ENCODE data around the gene BAIAP2.
"Not testable (repeated sequence)": the region's sequence is repeated elsewhere in the genome, so short reads cannot be mapped to it uniquely, and the experiment has no call there.

Gene BAIAP2

DNA sequence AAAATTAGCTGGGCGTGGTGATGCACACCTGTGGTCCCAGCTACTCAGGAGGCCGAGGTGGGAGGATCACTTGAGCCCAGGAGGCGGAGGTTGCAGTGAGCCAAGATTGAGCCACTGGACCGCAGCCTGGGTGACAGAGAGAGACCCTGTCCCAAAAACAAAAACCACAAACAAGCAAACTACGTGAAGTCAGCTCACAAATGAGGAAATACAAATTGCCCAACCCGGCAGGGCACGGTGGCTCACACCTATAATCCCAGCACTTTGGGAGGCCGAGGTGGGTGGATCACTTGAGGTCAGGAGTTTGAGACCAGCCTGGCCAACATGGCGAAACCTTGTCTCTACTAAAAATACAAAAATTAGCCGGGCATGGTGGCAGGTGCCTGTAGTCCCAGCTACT lies 111.3 kb downstream of the BAIAP2 start:
- DNase-seq, result not testable (repeated sequence)

DNA sequence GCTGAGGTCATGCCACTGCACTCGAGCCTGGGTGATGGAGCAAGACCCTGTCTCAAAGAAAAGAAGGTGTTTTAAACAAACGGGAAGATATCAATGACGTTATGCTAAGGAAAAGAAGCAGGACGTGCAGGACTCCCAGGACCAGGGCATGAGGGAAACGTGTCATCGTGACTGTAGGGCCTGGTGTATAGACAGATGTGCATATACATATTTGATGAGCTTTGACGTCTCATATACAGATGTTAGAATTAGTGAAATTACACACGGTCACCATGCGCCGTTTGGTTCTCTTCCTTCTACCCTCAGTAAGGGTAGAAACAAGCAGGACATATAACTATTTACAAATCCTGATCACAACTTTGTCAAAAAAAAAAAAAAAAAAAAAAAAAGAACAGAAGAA lies 112.8 kb downstream of the BAIAP2 start:
- no peak for DNase-seq

GRCh38 chr17:81148571-81148970 lies 113.6 kb downstream of the BAIAP2 start:
- DNase-seq, result no peak

- no peak for DNase-seq
Measured at GRCh38 chr17:81148986-81149533, 114.1 kb downstream of the BAIAP2 start.

GRCh38 chr17:81150377-81151077 lies 115.6 kb downstream of the BAIAP2 start:
- DNase-seq, result peak; percentile 30 to 48

DNA sequence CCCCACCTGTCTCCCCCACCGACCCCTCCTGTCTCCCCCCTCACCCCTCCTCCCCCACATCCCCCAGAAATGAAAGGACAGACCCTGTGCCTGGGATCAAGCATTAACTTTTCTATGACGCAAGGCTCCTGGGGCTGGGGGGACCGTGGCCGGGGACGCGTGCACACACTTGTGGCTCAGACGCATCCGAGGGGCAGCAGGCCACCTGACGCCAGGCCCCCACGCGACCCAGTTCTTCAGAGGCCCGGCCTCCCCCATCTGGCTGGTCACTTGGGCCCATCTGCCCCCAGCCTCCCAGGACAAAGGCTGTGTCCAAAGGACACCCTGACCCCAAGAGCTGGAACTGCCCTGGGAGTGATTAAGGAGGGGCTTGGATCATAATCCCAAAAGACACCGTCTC lies 116.3 kb downstream of the BAIAP2 start:
- DNase-seq, result no peak

DNA sequence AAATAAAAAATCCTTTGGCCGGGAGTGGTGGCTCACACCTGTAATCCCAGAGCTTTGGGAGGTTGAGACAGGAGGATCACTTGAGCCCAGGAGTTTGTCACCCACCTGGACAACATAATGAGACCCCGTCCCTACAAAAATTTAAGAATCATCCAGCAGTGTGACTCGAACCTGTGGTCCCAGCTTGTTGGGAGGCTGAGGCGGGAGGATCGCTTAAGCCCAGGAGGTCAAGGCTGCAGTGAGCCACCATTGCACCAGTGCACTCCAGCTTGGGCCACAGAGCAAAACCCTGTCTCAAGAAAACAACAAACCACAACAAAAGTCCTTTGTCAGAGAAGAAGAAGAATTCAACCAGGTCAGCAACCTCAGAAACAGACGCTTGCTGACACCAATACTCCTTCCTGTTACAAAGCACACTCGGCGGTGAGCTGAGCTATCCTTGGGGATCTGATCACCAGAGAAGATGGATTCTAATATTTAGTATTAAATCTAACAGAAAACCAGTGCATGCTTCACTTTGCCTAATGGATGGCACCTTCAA lies 117.4 kb downstream of the BAIAP2 start:
- no peak for DNase-seq

GRCh38 chr17:81153340-81153803 lies 118.4 kb downstream of the BAIAP2 start:
- DNase-seq, result peak; percentile 95 to 96

DNA sequence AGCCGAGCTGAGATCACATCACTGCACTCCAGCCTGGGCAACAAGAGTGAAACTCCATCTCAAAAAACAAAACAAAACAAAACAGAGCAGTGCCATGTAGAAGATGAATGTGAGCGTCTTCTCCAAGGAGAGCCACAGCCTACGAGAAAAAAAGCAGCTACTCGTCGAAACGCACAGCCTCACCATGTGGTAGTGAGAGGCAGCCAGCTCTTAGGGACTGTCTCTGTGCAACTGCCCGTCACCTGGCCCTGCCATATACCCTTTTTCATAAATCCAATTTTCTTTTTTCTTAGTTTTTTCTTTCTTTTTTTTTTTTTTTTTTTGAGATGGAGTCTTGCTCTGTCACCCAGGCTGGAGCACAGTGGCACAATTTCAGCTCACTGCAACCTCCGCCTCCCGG lies 119.1 kb downstream of the BAIAP2 start:
- not testable (repeated sequence) for DNase-seq

DNA sequence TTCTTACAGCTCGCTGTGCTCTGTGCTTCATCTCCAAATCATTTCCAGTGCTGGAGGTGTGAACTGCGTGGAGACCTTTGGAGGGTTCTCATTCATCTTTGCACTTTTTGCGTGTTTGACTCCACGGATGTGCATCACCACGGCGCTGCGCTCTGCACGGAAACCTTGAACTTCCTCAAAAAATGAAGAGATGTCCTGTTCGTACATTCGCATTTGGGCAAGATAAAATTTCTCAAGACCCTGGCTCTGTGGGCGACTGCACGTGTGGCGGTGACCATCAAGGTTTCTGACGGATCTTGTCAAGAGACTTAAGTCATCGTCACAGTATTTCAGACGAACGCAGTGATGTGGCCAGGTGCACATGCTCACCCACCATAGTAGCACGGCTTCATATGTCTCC lies 120.0 kb downstream of the BAIAP2 start:
- DNase-seq, result no peak

- DNase-seq, result no peak
Measured at GRCh38 chr17:81156866-81157805, 122.2 kb downstream of the BAIAP2 start.

GRCh38 chr17:81157848-81158687 lies 123.1 kb downstream of the BAIAP2 start:
- DNase-seq, result no peak

DNA sequence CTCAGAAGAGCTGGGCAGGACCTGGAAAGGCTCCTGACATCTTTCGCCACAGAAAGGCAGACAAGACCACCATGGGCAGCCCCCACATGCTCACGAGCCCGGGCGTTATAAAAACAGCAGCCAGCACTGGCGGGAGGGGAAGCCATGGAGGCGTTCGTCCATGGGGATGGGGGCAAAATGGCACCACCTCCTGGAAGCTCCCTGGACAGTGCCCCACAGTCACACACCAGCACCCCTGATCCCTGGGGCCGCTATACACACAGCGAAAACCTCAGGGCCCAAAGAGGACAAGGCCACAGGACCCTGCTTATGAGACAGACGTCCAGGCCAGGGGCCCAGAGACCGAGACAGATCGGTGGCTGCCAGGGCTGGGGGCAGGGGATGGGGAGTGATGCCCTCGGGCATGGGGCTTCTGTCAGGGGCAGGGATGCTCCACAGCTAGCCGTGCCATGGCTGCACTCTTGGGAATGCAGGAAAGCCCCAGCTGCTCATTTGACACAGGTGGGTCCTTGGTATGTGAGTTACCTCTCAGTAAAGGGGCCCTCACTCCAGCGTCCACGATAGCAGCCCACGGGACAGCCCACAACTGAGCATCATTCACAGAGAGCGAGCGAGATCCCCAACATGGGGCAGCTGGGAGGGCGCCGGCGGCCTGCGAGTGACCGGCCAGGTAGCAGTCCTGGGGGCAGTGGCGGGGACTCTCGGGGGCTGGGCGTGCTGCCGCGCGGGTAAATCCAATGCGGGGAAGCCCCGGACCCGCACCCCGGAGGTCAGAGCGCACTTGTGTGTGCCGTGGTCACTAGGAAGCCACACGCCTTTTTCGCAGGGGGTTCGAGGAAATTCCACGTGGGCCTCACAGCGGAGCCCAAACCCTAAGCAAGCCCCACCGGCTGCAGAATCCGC lies 124.0 kb downstream of the BAIAP2 start:
- DNase-seq, result no peak

GRCh38 chr17:81159611-81160265 lies 124.8 kb downstream of the BAIAP2 start:
- no peak for DNase-seq

DNA sequence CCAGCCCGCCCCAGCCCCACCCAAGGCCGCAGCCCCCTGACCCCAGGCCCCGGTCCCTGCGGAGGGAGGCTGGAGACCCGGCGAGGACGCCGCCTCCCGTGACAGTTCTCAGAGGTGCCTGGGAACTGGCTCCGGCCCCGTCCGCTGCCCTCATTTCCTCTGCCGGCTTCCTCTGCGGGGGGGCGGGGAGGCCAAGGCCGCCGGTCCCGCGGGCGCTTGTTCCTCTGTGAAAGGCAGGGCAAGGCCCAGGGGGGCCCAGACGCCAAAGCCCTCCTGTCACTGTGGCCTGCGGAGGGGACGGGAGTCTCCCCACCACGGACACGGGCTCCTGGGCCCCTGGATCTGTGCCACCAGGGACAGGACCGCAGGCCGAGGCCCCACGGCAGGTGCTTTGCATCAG lies 125.4 kb downstream of the BAIAP2 start:
- DNase-seq, result no peak

GRCh38 chr17:81160747-81161453 lies 125.9 kb downstream of the BAIAP2 start:
- DNase-seq, result no peak

DNA sequence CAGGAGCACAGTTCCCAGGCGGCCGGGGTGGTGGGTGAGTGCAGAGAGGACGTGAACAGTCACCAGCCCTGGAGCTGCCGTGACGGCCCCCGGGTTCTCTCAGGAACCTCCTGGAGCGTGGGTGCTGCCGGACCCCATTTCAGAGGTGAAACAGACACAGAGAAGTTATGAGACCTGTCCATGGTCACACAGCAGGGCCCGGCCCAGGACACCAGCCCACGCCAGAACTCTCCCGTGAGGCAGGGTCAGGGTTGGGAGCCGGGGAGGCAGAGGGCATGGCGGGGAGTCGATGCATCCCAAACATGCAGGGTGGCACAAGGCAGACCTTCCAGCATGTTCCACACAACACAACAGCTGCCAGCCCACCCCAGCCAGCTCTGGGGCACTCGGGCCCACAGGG lies 126.6 kb downstream of the BAIAP2 start:
- DNase-seq, result no peak

DNA sequence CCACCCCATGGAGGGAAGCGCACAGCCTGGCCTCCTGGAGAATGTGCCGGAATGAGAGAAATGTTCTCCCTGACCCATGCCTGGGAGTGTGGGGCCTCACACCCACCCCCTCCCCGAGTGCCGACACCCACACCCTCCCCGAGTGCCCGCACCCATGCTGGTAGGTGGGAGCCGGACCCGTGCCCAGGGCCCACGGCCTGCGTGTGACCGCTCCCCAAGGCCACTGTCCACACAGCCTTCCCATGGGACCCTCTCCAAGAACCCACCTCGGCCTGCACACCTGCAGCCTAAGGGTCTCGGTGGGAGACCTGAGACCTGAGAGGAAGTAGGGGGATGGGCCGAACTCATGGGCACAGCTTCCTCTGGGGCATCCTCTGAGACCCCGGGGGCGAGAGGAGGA lies 127.0 kb downstream of the BAIAP2 start:
- DNase-seq, result no peak

DNA sequence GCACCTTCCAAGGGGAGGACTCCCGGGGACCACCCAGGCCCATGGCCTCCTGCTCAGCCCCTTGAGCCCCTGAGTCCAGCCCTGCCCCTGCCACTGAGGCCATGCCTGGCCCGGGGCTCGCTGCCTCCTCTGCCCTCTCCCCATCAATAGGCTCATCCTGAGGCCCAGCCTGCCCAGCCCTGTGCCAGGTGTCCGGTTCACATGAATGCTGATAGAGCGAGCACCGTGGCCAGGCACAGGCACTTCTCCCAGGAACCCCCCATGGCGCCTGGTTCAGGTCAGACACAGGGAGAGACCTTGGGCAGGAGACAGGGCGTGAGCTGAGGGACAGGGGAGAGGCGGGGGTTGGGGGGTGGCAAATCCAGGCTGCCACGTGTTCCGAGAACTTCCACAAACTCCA lies 127.5 kb downstream of the BAIAP2 start:
- DNase-seq, result no peak

GRCh38 chr17:81163051-81163695 lies 128.2 kb downstream of the BAIAP2 start:
- no peak for DNase-seq

Data from Kasumi-1 (cell line).